ENCODE measurements around the gene HMGXB4. TPM values are rescaled to one million over a fixed set of nuclear protein-coding genes. Genes with fewer than 3 reads are reported as not detected.
"Not testable (repeated sequence)": the region's sequence is repeated elsewhere in the genome, so short reads cannot be mapped to it uniquely, and the experiment has no call there.

HMGXB4 gene
- total RNA-seq, 2 donors from 2014 or later: 18.6 to 23.9 TPM

DNA sequence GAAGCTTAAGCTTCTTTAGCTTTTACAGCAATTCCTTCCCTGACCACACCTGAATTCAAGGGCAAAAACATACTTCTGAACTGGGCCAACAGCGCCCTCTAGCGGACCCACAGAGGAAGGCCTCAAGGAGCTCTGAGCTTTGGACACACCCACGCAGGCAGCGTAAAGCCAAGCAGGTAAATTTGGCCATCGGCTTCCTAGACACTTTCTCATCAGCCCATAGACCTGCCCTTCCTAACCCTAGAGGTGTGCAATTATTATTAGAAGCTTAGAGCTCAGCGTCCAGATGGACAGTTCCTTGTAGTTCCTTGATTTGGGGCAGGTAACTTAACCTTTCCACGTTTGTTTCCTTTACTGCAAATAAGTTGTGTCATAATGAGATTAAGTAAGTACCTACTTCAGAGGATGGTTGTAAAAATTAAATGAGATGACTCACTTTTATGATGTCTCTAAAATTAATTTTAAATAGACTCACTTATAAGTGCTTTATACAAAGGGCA is 25.7 kb upstream of the HMGXB4 start:
- no peaks in the 10 kb centered on the region for H3K4me1 ChIP-seq
- intact Hi-C loops (cut with DNase I): no loop called here
- H3K9me3 ChIP-seq: no peaks in the 10 kb centered on the region
- H3K27me3 ChIP-seq: peaks cover 5% of the 10 kb centered on the region
- TF ChIP-seq, protein P1, sequence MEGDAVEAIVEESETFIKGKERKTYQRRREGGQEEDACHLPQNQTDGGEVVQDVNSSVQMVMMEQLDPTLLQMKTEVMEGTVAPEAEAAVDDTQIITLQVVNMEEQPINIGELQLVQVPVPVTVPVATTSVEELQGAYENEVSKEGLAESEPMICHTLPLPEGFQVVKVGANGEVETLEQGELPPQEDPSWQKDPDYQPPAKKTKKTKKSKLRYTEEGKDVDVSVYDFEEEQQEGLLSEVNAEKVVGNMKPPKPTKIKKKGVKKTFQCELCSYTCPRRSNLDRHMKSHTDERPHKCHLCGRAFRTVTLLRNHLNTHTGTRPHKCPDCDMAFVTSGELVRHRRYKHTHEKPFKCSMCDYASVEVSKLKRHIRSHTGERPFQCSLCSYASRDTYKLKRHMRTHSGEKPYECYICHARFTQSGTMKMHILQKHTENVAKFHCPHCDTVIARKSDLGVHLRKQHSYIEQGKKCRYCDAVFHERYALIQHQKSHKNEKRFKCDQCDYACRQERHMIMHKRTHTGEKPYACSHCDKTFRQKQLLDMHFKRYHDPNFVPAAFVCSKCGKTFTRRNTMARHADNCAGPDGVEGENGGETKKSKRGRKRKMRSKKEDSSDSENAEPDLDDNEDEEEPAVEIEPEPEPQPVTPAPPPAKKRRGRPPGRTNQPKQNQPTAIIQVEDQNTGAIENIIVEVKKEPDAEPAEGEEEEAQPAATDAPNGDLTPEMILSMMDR (IDR thresholded peaks at IDR 0.05): peak; percentile 95
- no peak overlapping the region for H3K4me3 ChIP-seq
- no peaks in the 10 kb centered on the region for H3K36me3 ChIP-seq
- H3K9ac ChIP-seq (ENCODE audit: low read depth in 2 of 2, low read length in 2 of 2): no peak overlapping the region
- DNase-seq: peak; percentile 73
- H3K27ac ChIP-seq: no peak overlapping the region

DNA sequence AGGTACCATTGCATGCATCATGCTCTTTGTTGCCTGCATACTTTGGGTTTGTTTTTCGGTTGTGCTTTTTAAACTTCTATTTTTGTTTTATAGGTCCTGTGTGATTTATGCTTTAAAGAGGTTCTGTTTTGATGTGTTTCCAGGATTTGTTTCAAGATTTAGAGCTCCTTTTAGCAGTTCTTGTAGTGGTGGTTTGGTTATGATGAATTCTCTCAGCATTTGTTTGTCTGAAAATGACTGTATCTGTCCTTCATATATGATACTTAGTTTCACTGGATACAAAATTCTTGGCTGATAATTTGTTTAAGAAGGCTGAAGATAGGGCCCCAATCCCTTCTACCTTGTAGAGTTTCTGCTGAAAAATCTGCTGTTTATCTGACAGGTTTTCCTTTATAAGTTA is 18.5 kb upstream of the HMGXB4 start:
- H3K27ac ChIP-seq; H3K4me1 ChIP-seq; intact Hi-C loops (cut with DNase I); DNase-seq; H3K9me3 ChIP-seq; H3K27me3 ChIP-seq; H3K9ac ChIP-seq (ENCODE audit: low read depth in 2 of 2, low read length in 2 of 2); H3K36me3 ChIP-seq; H3K4me3 ChIP-seq: not testable (repeated sequence)

DNA sequence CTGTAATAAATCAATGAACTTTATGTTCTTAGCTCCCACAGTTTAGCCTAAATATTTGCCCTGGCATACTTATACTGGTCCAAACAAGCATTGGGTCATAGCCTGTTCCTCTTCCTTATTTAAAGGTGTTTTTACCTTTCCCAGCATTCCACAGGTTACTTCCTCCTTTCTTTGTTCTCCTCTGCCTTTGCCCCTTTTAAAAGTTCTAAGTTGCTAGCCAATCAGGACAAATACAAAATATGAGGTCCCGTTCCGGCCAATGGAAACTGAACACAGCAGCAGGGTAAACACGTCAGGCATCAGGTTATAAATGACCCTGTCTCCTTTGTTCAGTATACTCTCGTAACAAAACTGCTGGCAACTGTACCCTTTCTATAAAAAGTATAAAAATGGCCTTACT is 12.8 kb upstream of the HMGXB4 start:
- DNase-seq; H3K27ac ChIP-seq; H3K4me3 ChIP-seq; intact Hi-C loops (cut with DNase I); H3K36me3 ChIP-seq; H3K27me3 ChIP-seq; H3K9me3 ChIP-seq; H3K4me1 ChIP-seq; H3K9ac ChIP-seq (ENCODE audit: low read depth in 2 of 2, low read length in 2 of 2): not testable (repeated sequence)

DNA sequence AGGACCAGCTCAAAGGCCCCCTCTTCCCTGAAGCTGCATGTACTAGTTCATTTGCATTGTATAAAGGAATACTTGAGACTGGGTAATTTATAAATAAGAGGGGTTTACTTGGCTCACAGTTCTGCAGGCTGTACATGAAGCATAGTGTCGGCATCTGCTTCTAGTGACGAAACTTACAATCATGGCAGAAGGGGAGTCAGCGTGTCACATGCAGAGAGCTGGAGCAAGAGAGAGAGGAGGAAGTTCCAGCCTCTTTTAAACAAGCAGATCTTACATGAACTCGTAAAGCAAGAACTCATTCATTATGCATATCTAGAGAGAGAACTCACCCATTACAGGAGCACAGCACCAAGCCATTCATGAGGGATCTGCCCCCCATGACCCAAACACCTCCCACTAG is 7.1 kb upstream of the HMGXB4 start:
- TF ChIP-seq, protein P1 (IDR thresholded peaks at IDR 0.05): no peak
- intact Hi-C loops (cut with DNase I): no loop called here

DNA sequence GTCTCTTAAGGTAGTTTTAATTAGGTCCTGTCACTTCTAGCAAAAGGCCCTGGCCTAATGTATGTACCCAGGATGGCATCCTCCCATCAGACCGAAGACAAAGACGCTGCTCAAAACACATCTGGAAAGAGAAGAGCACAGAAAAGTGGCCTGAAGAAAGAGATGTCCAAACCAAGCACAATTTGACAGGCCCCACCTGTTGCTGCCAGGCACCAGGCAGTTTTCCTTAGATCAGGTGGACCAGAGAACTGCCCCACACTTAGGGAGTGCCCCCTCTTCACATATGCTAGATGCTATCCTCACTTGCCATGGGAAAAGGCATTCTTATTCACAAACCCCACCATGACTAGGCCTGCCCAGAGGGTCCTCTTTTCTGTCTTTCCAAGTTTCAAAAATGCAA is 3.3 kb upstream of the HMGXB4 start:
- Histone ChIP-seq H3K36me3 (no peaks in the 10 kb centered on the region), H3K4me3 (no peak overlapping the region), H3K27me3 (no peaks in the 10 kb centered on the region), H3K27ac (no peak overlapping the region), H3K9ac (ENCODE audit: low read depth in 2 of 2, low read length in 2 of 2) (no peak overlapping the region), H3K9me3 (no peaks in the 10 kb centered on the region), H3K4me1 (no peaks in the 10 kb centered on the region)
- no peak for DNase-seq
- TF ChIP-seq, protein P1 (IDR thresholded peaks at IDR 0.05): no peak
- intact Hi-C loops (cut with DNase I): no loop called here

More for the DNA sequence above, 7.1 kb upstream of the HMGXB4 start:
- Histone ChIP-seq H3K4me1 (no peaks in the 10 kb centered on the region), H3K27ac (no peak overlapping the region), H3K36me3 (no peaks in the 10 kb centered on the region), H3K9ac (ENCODE audit: low read depth in 2 of 2, low read length in 2 of 2) (no peak overlapping the region), H3K27me3 (no peaks in the 10 kb centered on the region), H3K4me3 (no peak overlapping the region), H3K9me3 (no peaks in the 10 kb centered on the region)
- no peak for DNase-seq

DNA sequence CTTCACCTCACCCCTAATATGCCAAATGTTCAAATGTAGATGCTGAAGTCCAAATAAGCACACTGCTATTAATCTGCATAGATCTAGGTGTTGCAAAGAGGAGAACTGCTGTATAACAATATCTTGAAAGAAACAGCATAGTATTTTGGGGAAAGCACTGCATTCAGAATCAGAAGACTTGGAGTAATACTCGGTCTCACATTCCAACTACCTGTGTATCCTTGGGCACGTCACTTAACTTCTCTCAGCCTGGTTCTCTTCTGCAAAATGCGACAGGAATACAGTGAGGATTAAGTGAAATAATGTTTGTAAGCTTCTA is 332 bp upstream of the HMGXB4 start:
- Histone ChIP-seq H3K4me1 (no peaks in the 10 kb centered on the region), H3K9me3 (no peaks in the 10 kb centered on the region), H3K9ac (ENCODE audit: low read depth in 2 of 2, low read length in 2 of 2) (peak overlapping the region; percentile 30 to 88), H3K27ac (peak overlapping the region; percentile 83), H3K4me3 (peak overlapping the region; percentile 76), H3K27me3 (no peaks in the 10 kb centered on the region), H3K36me3 (no peaks in the 10 kb centered on the region)
- TF ChIP-seq, protein P1 (IDR thresholded peaks at IDR 0.05): no peak
- intact Hi-C loops (cut with DNase I): no loop called here
- DNase-seq: no peak

All from colonic mucosa (tissue), 4 donors.